Loucy (cell line): ENCODE measurements around the gene SCAMP1.

Experiments
- H2AFZ ChIP-seq: fragments of 200-600 bp; sonication (generic); 2 replicates; pipeline ENCODE4 v1.6.0; 2016; ENCODE audit warnings: antibody characterized with exemption, mild to moderate bottlenecking, low read length, moderate library complexity
- H3F3A ChIP-seq: fragments of 200-600 bp; 2 replicates; pipeline ENCODE4 v1.6.0; 2016; ENCODE audit warnings: antibody characterized with exemption, low read depth, mild to moderate bottlenecking
- H3K27me3 ChIP-seq: fragments of 200-600 bp; sonication (generic); 2 replicates; pipeline ENCODE4 v1.6.1; 2014; ENCODE audit warnings: low read length, mild to moderate bottlenecking; ENCODE audit not compliant: insufficient read depth, poor library complexity, severe bottlenecking
- H3K36me3 ChIP-seq: fragments of 200-600 bp; sonication (generic); 2 replicates; pipeline ENCODE4 v1.6.1; 2016; ENCODE audit warnings: low read length; ENCODE audit not compliant: insufficient read depth
- H3K4me1 ChIP-seq: fragments of 200-600 bp; sonication (generic); 2 replicates; pipeline ENCODE4 v1.5.1; 2014; ENCODE audit warnings: low read length, mild to moderate bottlenecking; ENCODE audit not compliant: insufficient read depth, poor library complexity, severe bottlenecking
- H3K4me2 ChIP-seq: fragments of 200-600 bp; sonication (generic); 2 replicates; pipeline ENCODE4 v1.6.0; 2014; ENCODE audit warnings: antibody characterized with exemption, low read length, low read depth, mild to moderate bottlenecking; ENCODE audit not compliant: poor library complexity, severe bottlenecking
- H3K4me3 ChIP-seq: fragments of 200-600 bp; sonication (generic); 2 replicates; pipeline ENCODE4 v1.5.1; 2014; ENCODE audit warnings: low read length, mild to moderate bottlenecking, mixed read lengths; ENCODE audit not compliant: poor library complexity, severe bottlenecking
- H3K79me2 ChIP-seq: fragments of 200-600 bp; sonication (generic); 2 replicates; pipeline ENCODE4 v1.6.1; 2014; ENCODE audit warnings: low read length; ENCODE audit not compliant: insufficient read depth
- H3K9ac ChIP-seq: fragments of 200-600 bp; sonication (generic); 2 replicates; pipeline ENCODE4 v1.6.0; 2014; ENCODE audit warnings: mild to moderate bottlenecking, low read depth, low read length, moderate library complexity; ENCODE audit not compliant: poor library complexity, severe bottlenecking
- H3K9me2 ChIP-seq: fragments of 200-600 bp; sonication (generic); replicated peaks from 2 replicates; pipeline ENCODE4 v1.6.1; 2016; ENCODE audit warnings: low read depth, low read length, mixed read lengths
- H3K9me3 ChIP-seq: fragments of 200-600 bp; sonication (generic); 2 replicates; pipeline ENCODE4 v1.6.1; 2014; ENCODE audit warnings: mild to moderate bottlenecking, antibody characterized with exemption, low read length, low read depth; ENCODE audit not compliant: insufficient read depth
- H4K20me1 ChIP-seq: fragments of 200-600 bp; sonication (generic); 2 replicates; pipeline ENCODE4 v1.6.0; 2014; ENCODE audit warnings: antibody characterized with exemption, low read length, mild to moderate bottlenecking; ENCODE audit not compliant: insufficient read depth, poor library complexity, severe bottlenecking
- EZH2phosphoT487 ChIP-seq: fragments of 200-600 bp; IDR thresholded peaks from 2 replicates; pipeline ENCODE4 v1.6.1; 2018; ENCODE audit warnings: antibody characterized with exemption, mild to moderate bottlenecking, moderate library complexity, borderline replicate concordance
- TF ChIP-seq, protein P1 (sequence below): fragments of 200-600 bp; sonication (generic); conservative IDR thresholded peaks from 2 replicates; pipeline ENCODE4 v1.5.1; 2014; ENCODE audit warnings: mild to moderate bottlenecking, antibody characterized with exemption, low read length

The SCAMP1 gene

DNA sequence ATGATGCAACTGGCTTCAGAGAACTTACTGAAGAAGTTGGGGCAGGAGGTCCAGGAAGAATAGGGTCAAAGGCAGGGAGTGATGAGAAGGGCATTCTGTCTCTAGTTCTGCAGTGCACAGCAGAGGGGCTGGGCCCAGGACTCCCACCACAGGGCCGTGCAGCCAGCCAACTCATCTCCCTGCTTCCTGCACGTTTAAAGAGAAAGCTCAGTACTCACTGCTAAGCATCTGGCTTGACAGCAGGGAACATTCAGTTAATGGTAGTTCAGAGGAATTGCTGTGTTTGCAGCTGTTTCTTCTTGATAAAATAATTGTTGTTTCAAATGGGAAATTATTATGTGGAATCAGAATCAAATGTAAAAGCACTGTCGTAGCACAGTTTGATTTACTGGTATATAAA, 25.6 kb upstream of the SCAMP1 start:
- no peak overlapping the region for H2AFZ ChIP-seq
- no peak overlapping the region for H3K9ac ChIP-seq
- no peaks in the 10 kb centered on the region for H3K79me2 ChIP-seq
- H3K27me3 ChIP-seq, result no peaks in the 10 kb centered on the region
- H3K4me2 ChIP-seq, result no peak overlapping the region
- H3K9me3 ChIP-seq, result no peaks in the 10 kb centered on the region; the same call in 1 of the 2 replicates
- H3K36me3 ChIP-seq, result no peaks in the 10 kb centered on the region
- no peaks in the 10 kb centered on the region for H3K9me2 ChIP-seq
- H3F3A ChIP-seq, result no peaks in the 10 kb centered on the region
- no peak overlapping the region for H3K4me3 ChIP-seq
- no peak for TF ChIP-seq EZH2phosphoT487
- TF ChIP-seq, protein P1, sequence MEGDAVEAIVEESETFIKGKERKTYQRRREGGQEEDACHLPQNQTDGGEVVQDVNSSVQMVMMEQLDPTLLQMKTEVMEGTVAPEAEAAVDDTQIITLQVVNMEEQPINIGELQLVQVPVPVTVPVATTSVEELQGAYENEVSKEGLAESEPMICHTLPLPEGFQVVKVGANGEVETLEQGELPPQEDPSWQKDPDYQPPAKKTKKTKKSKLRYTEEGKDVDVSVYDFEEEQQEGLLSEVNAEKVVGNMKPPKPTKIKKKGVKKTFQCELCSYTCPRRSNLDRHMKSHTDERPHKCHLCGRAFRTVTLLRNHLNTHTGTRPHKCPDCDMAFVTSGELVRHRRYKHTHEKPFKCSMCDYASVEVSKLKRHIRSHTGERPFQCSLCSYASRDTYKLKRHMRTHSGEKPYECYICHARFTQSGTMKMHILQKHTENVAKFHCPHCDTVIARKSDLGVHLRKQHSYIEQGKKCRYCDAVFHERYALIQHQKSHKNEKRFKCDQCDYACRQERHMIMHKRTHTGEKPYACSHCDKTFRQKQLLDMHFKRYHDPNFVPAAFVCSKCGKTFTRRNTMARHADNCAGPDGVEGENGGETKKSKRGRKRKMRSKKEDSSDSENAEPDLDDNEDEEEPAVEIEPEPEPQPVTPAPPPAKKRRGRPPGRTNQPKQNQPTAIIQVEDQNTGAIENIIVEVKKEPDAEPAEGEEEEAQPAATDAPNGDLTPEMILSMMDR, result no peak
- H3K4me1 ChIP-seq, result no peaks in the 10 kb centered on the region
- no peaks in the 10 kb centered on the region for H4K20me1 ChIP-seq

DNA sequence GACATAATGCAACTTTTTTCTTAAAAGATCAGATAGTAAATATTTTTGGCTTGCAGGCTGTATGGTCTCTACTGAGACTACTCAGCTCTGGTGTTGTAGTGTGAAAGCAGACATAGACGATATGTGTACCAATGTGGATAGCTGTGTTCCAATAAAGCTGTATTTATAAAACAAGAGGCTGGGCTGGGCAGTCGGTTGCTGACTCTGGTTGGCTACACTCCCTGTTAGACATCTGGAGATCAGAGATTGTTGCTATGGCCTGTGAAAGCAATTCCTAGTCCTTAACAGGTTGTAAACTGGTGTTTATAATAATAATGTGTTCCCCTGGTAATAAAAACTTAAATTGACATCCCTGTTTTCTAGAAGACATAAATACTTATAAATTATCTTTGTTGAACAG, 24.4 kb upstream of the SCAMP1 start:
- Histone ChIP-seq H3K36me3 (no peaks in the 10 kb centered on the region), H2AFZ (no peak overlapping the region), H3K9me2 (no peaks in the 10 kb centered on the region), H3K4me3 (no peak overlapping the region), H3K9me3 (no peaks in the 10 kb centered on the region; the same call in 1 of the 2 replicates), H3K4me2 (no peak overlapping the region), H4K20me1 (no peaks in the 10 kb centered on the region), H3K9ac (no peak overlapping the region), H3K27me3 (no peaks in the 10 kb centered on the region), H3K4me1 (peaks cover 4% of the 10 kb centered on the region), H3F3A (no peaks in the 10 kb centered on the region), H3K79me2 (no peaks in the 10 kb centered on the region)
- TF ChIP-seq EZH2phosphoT487, result no peak
- TF ChIP-seq, protein P1, result no peak

DNA sequence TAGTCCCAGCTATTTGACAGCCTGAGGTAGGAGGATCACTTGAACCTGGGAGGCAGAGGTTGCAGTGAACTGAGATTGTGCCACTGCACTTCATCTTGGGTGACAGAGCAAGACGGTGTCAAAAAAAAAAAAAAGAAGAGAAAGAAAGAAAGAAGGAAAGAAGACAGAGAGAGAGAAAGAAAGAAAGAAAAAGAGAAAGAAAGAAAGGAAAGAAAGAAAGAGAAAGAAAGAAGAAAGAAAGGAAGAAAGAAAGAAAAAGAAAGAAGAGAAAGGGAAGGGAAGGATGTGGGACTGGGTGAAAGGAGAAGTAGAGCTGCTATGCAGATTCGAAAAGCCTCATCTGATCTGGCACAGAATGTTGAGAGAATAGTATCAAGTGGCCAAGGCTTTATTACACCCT, 23.7 kb upstream of the SCAMP1 start:
- no peaks in the 10 kb centered on the region; the same call in 1 of the 2 replicates for H3K9me3 ChIP-seq
- no peaks in the 10 kb centered on the region for H4K20me1 ChIP-seq
- no peak overlapping the region for H3K4me2 ChIP-seq
- peaks cover 4% of the 10 kb centered on the region for H3K4me1 ChIP-seq
- TF ChIP-seq EZH2phosphoT487, result no peak
- TF ChIP-seq, protein P1, result no peak
- H2AFZ ChIP-seq, result no peak overlapping the region
- H3K4me3 ChIP-seq, result no peak overlapping the region
- no peaks in the 10 kb centered on the region for H3K9me2 ChIP-seq
- H3K36me3 ChIP-seq, result no peaks in the 10 kb centered on the region
- no peak overlapping the region for H3K9ac ChIP-seq
- no peaks in the 10 kb centered on the region for H3F3A ChIP-seq
- H3K27me3 ChIP-seq, result no peaks in the 10 kb centered on the region
- no peaks in the 10 kb centered on the region for H3K79me2 ChIP-seq
